ENCODE data around the gene SH3GL1.

The SH3GL1 gene

GRCh38 chr19:4396949-4397783, 3.2 kb downstream of the SH3GL1 start:
- DNase-seq (ENCODE audit: low read depth): no peak

GRCh38 chr19:4393947-4394590, 6.3 kb downstream of the SH3GL1 start:
- no peak for DNase-seq (ENCODE audit: low read depth)

GRCh38 chr19:4391701-4392483, 8.5 kb downstream of the SH3GL1 start:
- DNase-seq (ENCODE audit: low read depth): peak; percentile 47

- DNase-seq (ENCODE audit: low read depth): no peak
Measured at GRCh38 chr19:4391306-4391693, 9.0 kb downstream of the SH3GL1 start.

- DNase-seq (ENCODE audit: low read depth): no peak
Measured at GRCh38 chr19:4390567-4391305, 9.6 kb downstream of the SH3GL1 start.

GRCh38 chr19:4390017-4390566, 10.3 kb downstream of the SH3GL1 start:
- no peak for DNase-seq (ENCODE audit: low read depth)

GRCh38 chr19:4389511-4390016, 10.8 kb downstream of the SH3GL1 start:
- no peak for DNase-seq (ENCODE audit: low read depth)

- no peak for DNase-seq (ENCODE audit: low read depth)
Measured at GRCh38 chr19:4389064-4389375, 11.3 kb downstream of the SH3GL1 start.

GRCh38 chr19:4388337-4389063, 11.8 kb downstream of the SH3GL1 start:
- no peak for DNase-seq (ENCODE audit: low read depth)

GRCh38 chr19:4386041-4386782, 14.1 kb downstream of the SH3GL1 start:
- no peak for DNase-seq (ENCODE audit: low read depth)

GRCh38 chr19:4385291-4386040, 14.9 kb downstream of the SH3GL1 start:
- DNase-seq (ENCODE audit: low read depth): no peak

GRCh38 chr19:4380254-4380727, 20.1 kb downstream of the SH3GL1 start:
- no peak for DNase-seq (ENCODE audit: low read depth)

GRCh38 chr19:4379383-4380253, 20.7 kb downstream of the SH3GL1 start:
- DNase-seq (ENCODE audit: low read depth): no peak

- DNase-seq (ENCODE audit: low read depth): no peak
Measured at GRCh38 chr19:4378886-4379285, 21.5 kb downstream of the SH3GL1 start.

GRCh38 chr19:4376991-4377781, 23.2 kb downstream of the SH3GL1 start:
- DNase-seq (ENCODE audit: low read depth): no peak

- no peak for DNase-seq (ENCODE audit: low read depth)
Measured at GRCh38 chr19:4376671-4376990, 23.7 kb downstream of the SH3GL1 start.

- no peak for DNase-seq (ENCODE audit: low read depth)
Measured at GRCh38 chr19:4376028-4376670, 24.2 kb downstream of the SH3GL1 start.

Measured in fibroblast of the conjunctiva (primary cell).